ENCODE data around the gene ADARB1.
A peak's percentile ranks its signal among the peaks of the same experiment; 100 is the strongest.
"Not testable (repeated sequence)": the region's sequence is repeated elsewhere in the genome, so short reads cannot be mapped to it uniquely, and the experiment has no call there.

The ADARB1 gene

GRCh38 chr21:45122030-45122429 lies 47.6 kb downstream of the ADARB1 start:
- DNase-seq = no peak

- DNase-seq = no peak
Observed at GRCh38 chr21:45122432-45123132, 48.2 kb downstream of the ADARB1 start.

GRCh38 chr21:45123440-45123839 lies 49.1 kb downstream of the ADARB1 start:
- no peak for DNase-seq

- DNase-seq = no peak
Observed at GRCh38 chr21:45124596-45124995, 50.2 kb downstream of the ADARB1 start.

GRCh38 chr21:45125357-45125756 lies 51.0 kb downstream of the ADARB1 start:
- DNase-seq = no peak

GRCh38 chr21:45126204-45126626 lies 51.8 kb downstream of the ADARB1 start:
- DNase-seq = no peak

GRCh38 chr21:45126983-45127382 lies 52.6 kb downstream of the ADARB1 start:
- no peak for DNase-seq

GRCh38 chr21:45127937-45128336 lies 53.6 kb downstream of the ADARB1 start:
- no peak for DNase-seq

- peak; percentile 81 for DNase-seq
Observed at GRCh38 chr21:45128613-45129188, 54.3 kb downstream of the ADARB1 start.

- no peak for DNase-seq
Observed at GRCh38 chr21:45129189-45129923, 55.0 kb downstream of the ADARB1 start.

- no peak for DNase-seq
Observed at GRCh38 chr21:45130324-45130774, 56.0 kb downstream of the ADARB1 start.

GRCh38 chr21:45131537-45131999 lies 57.2 kb downstream of the ADARB1 start:
- DNase-seq = no peak

GRCh38 chr21:45132841-45133573 lies 58.6 kb downstream of the ADARB1 start:
- no peak for DNase-seq

- not testable (repeated sequence) for DNase-seq
Observed at GRCh38 chr21:45133574-45134278, 59.3 kb downstream of the ADARB1 start.

GRCh38 chr21:45134279-45135076 lies 60.1 kb downstream of the ADARB1 start:
- no peak for DNase-seq

GRCh38 chr21:45135122-45135521 lies 60.7 kb downstream of the ADARB1 start:
- no peak for DNase-seq

- DNase-seq = no peak
Observed at GRCh38 chr21:45135868-45136267, 61.5 kb downstream of the ADARB1 start.

- DNase-seq = no peak
Observed at GRCh38 chr21:45136500-45136899, 62.1 kb downstream of the ADARB1 start.

GRCh38 chr21:45136927-45137611 lies 62.7 kb downstream of the ADARB1 start:
- DNase-seq = peak; percentile 69

- no peak for DNase-seq
Observed at GRCh38 chr21:45137612-45137937, 63.2 kb downstream of the ADARB1 start.

Measured in activated CD4-positive, alpha-beta T cell treated with anti-CD3 and anti-CD28 coated beads, Interleukin-2, Interleukin-6, amounts not matched to agents 100 ng/mL and 50 ng/mL, durations not matched to agents 16 hours and 8 hours (primary cell).